CD4-positive, alpha-beta T cell treated with Interleukin-1 beta for 1 hour (primary cell): ENCODE measurements around the gene IRF4.

Experiments
- DNase-seq, 2 donors: peaks; one replicate each; pipeline ENCODE4 v3.0.0-alpha.2; 2020 to 2022

Gene IRF4

DNA sequence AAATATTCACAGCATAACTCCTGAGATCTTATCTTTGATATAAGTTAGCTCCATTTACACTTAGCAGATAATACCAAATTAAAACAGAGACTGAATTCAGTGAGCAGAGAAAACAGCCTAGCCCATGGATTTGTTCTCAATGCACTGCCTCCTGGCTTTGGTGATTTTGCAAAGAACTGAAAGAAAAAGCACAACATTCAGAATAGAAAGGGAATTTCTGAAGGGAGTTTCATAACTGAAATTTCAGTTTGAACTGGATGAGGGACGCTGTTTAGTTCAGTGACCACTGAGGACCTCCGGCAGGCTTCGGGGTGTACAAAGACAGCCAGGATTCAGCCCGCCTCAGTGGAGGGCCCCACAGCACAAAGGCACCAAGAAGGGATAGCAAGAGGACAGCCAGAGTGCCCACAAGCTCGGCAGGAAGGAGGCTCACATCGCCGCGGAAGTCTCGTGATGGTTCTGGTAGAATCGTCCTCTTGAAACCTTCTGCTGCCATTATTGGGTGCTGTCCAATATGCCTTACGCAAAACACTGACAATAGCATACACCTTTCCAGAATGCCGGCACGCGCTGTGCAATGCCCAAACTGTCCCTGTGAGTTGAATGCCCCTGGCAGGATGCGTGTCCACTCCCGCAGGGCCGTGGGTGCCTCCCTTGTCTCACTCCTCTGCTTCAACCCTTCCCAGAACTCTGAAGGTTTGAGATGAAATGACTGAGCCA, 9.7 kb upstream of the IRF4 start:
- DNase-seq = no peak

GRCh38 chr6:382883-383810, 8.4 kb upstream of the IRF4 start:
- DNase-seq = no peak

- no peak for DNase-seq
These were observed 7.7 kb upstream of the IRF4 start for GRCh38 chr6:383856-384255.

DNA sequence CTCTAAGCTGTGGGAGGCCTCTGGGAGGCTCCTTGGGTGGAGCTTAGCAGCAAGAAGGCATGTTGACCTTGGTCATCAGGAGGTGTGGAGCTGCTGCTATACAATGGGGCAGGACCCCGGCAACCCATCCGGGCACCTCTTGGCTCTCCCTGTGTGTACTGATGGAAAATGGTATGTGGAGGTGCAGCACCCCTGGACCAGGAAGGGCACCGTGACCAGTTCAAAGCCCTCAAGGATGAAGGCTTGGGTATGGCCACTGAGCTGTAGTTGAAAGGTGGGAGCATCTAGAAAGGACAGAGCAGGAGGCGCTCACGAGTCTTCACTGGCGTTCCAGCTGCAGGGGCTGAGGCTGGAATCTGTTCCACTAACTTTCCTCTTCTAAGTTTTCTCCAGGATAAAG, 6.7 kb upstream of the IRF4 start:
- DNase-seq = no peak

- DNase-seq = no peak
These were observed 5.9 kb upstream of the IRF4 start for GRCh38 chr6:385614-386013.

- DNase-seq = no peak
These were observed 4.8 kb upstream of the IRF4 start for GRCh38 chr6:386688-387266.

DNA sequence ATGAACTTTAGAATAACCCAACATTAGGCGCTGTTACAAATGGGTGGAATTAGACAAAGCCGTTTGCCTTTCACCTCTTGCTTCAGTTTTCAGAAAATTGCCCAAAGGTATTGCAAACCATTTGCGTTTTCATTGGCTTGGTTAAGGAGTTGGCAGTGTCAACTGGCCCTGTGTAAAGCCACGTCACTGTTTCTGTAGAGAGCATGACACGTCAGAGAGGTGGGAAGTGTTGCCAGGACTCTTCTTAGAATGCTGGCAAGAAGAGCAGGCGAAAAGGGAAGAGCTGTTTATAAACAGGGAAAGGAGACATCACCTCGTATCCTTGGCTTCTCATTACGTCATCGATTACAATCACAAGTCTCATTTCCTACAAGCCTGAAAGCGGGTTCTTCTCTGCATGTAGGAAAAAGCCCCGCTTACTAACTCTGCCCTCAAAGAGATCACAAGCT, 4.2 kb upstream of the IRF4 start:
- no peak for DNase-seq

GRCh38 chr6:388202-388903, 3.2 kb upstream of the IRF4 start:
- DNase-seq = no peak

DNA sequence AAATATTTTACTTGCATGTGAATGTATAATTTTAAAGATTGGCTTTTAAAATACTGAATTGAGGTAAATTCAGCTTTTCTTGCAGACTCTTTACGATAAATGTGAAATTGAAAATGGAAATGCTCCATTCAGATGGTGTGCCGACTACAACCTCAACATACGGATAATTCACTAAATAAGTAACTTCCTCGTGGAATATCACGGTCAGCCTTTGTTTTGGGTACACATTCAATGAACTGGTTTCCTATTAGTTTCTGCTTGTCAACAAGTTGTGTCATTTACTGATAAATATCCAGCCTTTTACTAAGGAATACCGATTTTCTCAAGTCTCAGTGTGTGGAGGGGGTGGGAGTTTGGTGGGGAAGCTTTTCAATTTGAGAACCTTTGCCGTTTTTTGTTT, 2.4 kb upstream of the IRF4 start:
- DNase-seq = no peak

DNA sequence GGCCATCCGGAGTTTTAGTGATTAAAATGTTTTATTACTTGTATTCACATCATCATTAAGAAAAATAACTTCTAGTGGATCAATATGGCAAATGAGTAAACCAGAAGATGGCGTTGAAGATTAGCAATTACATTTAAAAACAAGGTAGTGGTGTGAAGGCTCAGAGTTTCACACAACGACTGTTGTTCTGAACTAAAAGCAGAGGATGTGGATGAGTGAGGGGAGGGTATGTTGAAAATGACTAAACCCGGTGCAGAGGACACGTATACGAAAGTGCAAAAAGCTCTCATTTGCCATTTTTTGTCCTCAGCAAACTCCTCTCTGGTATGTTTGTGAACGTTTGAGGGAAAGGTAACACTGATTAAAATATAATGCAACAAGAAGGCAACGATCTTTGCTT, 1.9 kb upstream of the IRF4 start:
- DNase-seq = peak in 1 of 2 donors; percentile 48

GRCh38 chr6:390914-391558, 516 bp upstream of the IRF4 start:
- peak in 1 of 2 donors; percentile 25 for DNase-seq

DNA sequence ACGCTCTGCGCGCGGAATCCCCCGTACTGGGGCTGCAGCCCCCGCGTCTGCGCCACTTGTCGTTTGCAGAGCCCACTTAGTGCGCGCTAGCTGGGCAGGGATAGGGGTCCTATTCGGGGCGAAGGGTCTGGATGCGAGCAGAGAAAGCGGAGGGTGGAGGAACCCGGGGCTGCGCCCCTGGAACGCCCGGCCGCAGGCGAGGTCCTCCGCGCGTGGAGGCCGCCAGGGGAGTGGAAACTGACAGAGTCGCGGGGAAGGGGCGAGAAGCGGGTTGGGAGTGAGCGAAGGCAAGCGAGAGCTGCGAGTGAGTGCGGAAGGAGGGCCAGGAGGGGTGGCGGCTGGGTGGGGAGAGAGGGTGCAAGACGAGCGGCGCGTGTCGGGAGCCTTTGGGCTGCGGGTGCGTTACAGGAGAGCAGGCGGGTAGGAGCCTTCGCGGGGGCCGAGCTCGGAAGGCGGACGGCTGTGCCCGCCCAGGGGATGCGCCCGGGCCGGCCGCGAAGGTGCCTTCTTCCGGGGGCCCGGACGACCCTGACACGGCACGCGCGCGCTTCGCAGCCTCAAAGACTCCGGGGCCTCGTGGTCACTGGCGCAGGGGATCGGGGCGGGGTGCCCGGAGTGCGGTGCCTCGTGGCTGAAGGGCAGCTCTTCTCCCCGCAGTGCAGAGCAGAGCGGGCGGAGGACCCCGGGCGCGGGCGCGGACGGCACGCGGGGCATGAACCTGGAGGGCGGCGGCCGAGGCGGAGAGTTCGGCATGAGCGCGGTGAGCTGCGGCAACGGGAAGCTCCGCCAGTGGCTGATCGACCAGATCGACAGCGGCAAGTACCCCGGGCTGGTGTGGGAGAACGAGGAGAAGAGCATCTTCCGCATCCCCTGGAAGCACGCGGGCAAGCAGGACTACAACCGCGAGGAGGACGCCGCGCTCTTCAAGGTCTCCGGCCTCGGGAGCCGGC, 1.2 kb downstream of the IRF4 start:
- DNase-seq = no peak

GRCh38 chr6:393391-394221, 2.1 kb downstream of the IRF4 start:
- DNase-seq = no peak

DNA sequence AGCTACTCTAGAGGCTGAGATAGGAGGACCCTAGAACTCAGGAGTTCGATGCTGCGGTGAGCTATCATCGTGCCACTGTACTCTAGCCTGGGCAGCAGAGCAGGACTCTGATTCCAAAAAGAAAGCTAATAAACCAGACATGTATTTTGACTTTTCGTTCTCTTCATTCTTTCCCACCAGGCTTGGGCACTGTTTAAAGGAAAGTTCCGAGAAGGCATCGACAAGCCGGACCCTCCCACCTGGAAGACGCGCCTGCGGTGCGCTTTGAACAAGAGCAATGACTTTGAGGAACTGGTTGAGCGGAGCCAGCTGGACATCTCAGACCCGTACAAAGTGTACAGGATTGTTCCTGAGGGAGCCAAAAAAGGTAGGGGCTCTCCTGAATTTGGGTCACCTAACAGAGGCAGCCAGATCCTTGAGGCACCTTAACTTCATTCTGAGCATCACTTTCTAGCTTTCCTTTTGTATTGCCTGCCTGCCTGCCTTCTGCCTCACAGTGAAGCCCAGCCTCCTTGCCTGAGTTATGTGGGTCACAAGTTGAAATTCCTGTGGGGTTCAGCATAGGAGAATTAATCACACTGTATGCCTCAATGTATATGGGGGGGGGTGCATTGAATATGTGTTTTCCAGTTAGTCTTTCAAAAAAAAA, 3.2 kb downstream of the IRF4 start:
- no peak for DNase-seq

DNA sequence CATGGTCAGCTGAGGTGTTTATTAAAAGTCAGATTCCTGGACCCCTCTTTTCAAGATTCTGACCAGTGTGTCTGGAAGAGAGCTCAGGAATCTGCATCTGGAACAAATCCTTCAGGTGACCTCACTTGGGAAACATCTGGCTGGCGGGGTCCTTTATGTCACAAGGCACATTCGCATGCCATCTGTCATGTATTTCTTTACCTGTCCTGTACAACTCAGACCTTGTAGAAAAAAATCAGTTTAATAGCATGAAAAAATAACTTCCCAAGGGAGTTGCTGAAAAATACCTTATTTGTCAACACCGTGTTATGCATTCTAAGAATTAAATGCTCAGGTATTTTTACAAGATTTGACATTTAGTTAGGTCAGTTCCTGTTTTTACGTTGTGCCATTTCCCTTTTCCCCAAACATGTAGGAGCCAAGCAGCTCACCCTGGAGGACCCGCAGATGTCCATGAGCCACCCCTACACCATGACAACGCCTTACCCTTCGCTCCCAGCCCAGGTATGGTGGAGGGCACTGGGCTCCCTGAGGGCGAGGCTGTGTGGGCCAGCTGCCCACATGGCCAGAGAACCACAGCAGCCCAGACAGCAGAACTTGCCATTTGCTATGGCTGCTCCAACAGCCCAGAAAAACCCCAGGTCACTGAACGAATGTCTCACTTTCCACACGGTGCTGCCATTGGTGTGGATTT, 4.0 kb downstream of the IRF4 start:
- DNase-seq = no peak

DNA sequence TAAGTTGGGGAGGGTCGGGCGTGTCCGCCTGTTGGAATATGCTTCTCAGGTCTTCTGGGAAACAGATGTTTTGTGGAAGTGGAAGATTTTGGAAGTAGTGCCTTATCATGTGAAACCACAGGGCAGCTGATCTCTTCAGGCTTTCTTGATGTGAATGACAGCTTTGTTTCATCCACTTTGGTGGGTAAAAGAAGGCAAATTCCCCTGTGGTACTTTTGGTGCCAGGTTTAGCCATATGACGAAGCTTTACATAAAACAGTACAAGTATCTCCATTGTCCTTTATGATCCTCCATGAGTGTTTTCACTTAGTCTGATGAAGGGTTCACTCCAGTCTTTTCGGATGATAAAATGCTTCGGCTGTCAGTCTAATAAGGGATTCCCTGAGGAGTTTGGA, 4.6 kb downstream of the IRF4 start:
- no peak for DNase-seq

- no peak for DNase-seq
These were observed 5.5 kb downstream of the IRF4 start for GRCh38 chr6:397056-397455.

- no peak for DNase-seq
These were observed 6.1 kb downstream of the IRF4 start for GRCh38 chr6:397604-398003.

- no peak for DNase-seq
These were observed 6.5 kb downstream of the IRF4 start for GRCh38 chr6:398065-398464.
